Osteoblast (primary cell): ENCODE results near the gene C20orf144. TPM values are rescaled to one million over a fixed set of nuclear protein-coding genes. Genes with fewer than 3 reads are reported as not detected.

Experiments used
- DNase-seq: peaks from one replicate; pipeline ENCODE4 v3.0.0; 2011; ENCODE audit warnings: low spot score, mixed read lengths; ENCODE audit not compliant: insufficient read length; ENCODE audit errors: missing footprints
- H2AFZ ChIP-seq: 2 replicates; pipeline ENCODE4 v1.6.0; 2011; ENCODE audit warnings: mild to moderate bottlenecking, low read length
- H3K27ac ChIP-seq: 2 replicates; pipeline ENCODE4 v1.5.1; 2011; ENCODE audit warnings: mild to moderate bottlenecking, low read depth, low read length, moderate library complexity
- H3K27me3 ChIP-seq: 2 replicates; pipeline ENCODE4 v1.6.0; 2012; ENCODE audit warnings: mild to moderate bottlenecking, control low read depth, inconsistent platforms, low read length, moderate library complexity; ENCODE audit not compliant: insufficient read depth
- H3K36me3 ChIP-seq: 2 replicates; pipeline ENCODE4 v1.5.1; 2011; ENCODE audit warnings: mild to moderate bottlenecking, low read length, control low read depth, moderate library complexity; ENCODE audit not compliant: insufficient read depth
- H3K4me1 ChIP-seq: 2 replicates; pipeline ENCODE4 v1.5.1; 2011; ENCODE audit warnings: mild to moderate bottlenecking, low read length, control low read depth, moderate library complexity; ENCODE audit not compliant: insufficient read depth
- H3K4me2 ChIP-seq: 2 replicates; pipeline ENCODE4 v1.6.0; 2011; ENCODE audit warnings: mild to moderate bottlenecking, low read length; ENCODE audit not compliant: insufficient read depth
- H3K4me3 ChIP-seq: fragments of 200-600 bp; sonication (generic); 3 replicates; pipeline ENCODE4 v1.5.1; 2012; ENCODE audit warnings: mild to moderate bottlenecking, low read length, inconsistent platforms; ENCODE audit not compliant: insufficient read depth
- H3K79me2 ChIP-seq: 2 replicates; pipeline ENCODE4 v1.6.0; 2012; ENCODE audit warnings: mild to moderate bottlenecking, low read length, control low read depth, inconsistent platforms; ENCODE audit not compliant: insufficient read depth
- H3K9me3 ChIP-seq: 2 replicates; pipeline ENCODE4 v1.5.1; 2011; ENCODE audit warnings: low read depth, low read length, control low read depth
- H4K20me1 ChIP-seq: 2 replicates; pipeline ENCODE4 v1.6.0; 2012; ENCODE audit warnings: mild to moderate bottlenecking, low read length, control low read depth; ENCODE audit not compliant: insufficient read depth
- CTCF ChIP-seq: IDR thresholded peaks from 2 replicates; pipeline ENCODE4 v1.5.1; 2011; ENCODE audit warnings: mild to moderate bottlenecking, low read depth, low read length, moderate library complexity; ENCODE audit errors: extremely low read depth
- total RNA-seq: library from RNA; depleted of rRNA; stranded (reverse); fragments of >200 nt; gene quantifications from 2 replicates; pipeline ENCODE4 v1.2.3, GENCODE V29; 2012

The C20orf144 gene
- total RNA-seq, 1 donor, result under 0.01 TPM

GRCh38 chr20:33701629-33702450 is 39.7 kb downstream of the C20orf144 start:
- Histone ChIP-seq H3K36me3 (no peaks in the 10 kb centered on the region), H2AFZ (no peak overlapping the region), H3K79me2 (no peaks in the 10 kb centered on the region), H3K4me2 (no peak overlapping the region), H3K27ac (no peak overlapping the region), H4K20me1 (no peaks in the 10 kb centered on the region), H3K27me3 (no peaks in the 10 kb centered on the region), H3K4me3 (no peak overlapping the region), H3K4me1 (no peaks in the 10 kb centered on the region), H3K9me3 (no peaks in the 10 kb centered on the region)
- TF ChIP-seq CTCF, result no peak
- no peak for DNase-seq

- Histone ChIP-seq H2AFZ (no peak overlapping the region), H3K27me3 (no peaks in the 10 kb centered on the region), H3K4me2 (no peak overlapping the region), H3K27ac (no peak overlapping the region), H3K9me3 (no peaks in the 10 kb centered on the region), H3K4me3 (no peak overlapping the region), H3K36me3 (peaks cover 7% of the 10 kb centered on the region), H3K4me1 (no peaks in the 10 kb centered on the region), H4K20me1 (no peaks in the 10 kb centered on the region), H3K79me2 (no peaks in the 10 kb centered on the region)
- TF ChIP-seq CTCF, result no peak
- DNase-seq, result no peak
Observed at GRCh38 chr20:33702861-33703260, 40.7 kb downstream of the C20orf144 start.

- Histone ChIP-seq H3K79me2 (no peaks in the 10 kb centered on the region), H3K4me2 (no peak overlapping the region), H3K9me3 (no peaks in the 10 kb centered on the region), H2AFZ (no peak overlapping the region), H3K4me3 (no peak overlapping the region), H4K20me1 (no peaks in the 10 kb centered on the region), H3K27me3 (no peaks in the 10 kb centered on the region), H3K27ac (no peak overlapping the region), H3K36me3 (peaks cover 7% of the 10 kb centered on the region), H3K4me1 (no peaks in the 10 kb centered on the region)
- TF ChIP-seq CTCF, result no peak
- DNase-seq, result peak; percentile 61
Observed at GRCh38 chr20:33703498-33704137, 41.5 kb downstream of the C20orf144 start.

- H4K20me1 ChIP-seq, result no peaks in the 10 kb centered on the region
- H3K27me3 ChIP-seq, result no peaks in the 10 kb centered on the region
- no peak overlapping the region for H3K27ac ChIP-seq
- peak; percentile 46 for DNase-seq
- H3K4me2 ChIP-seq, result no peak overlapping the region
- no peaks in the 10 kb centered on the region for H3K9me3 ChIP-seq
- H3K4me1 ChIP-seq, result no peaks in the 10 kb centered on the region
- no peaks in the 10 kb centered on the region for H3K79me2 ChIP-seq
- H2AFZ ChIP-seq, result no peak overlapping the region
- H3K36me3 ChIP-seq, result peaks cover 7% of the 10 kb centered on the region
- no peak for TF ChIP-seq CTCF
- H3K4me3 ChIP-seq, result no peak overlapping the region
Observed at GRCh38 chr20:33704197-33704924, 42.2 kb downstream of the C20orf144 start.
